Lung (tissue), 12 donors: Measurements from ENCODE around the gene PFAS. TPM values are rescaled to one million over a fixed set of nuclear protein-coding genes. Genes with fewer than 3 reads are reported as not detected.
"Not testable (repeated sequence)": the region's sequence is repeated elsewhere in the genome, so short reads cannot be mapped to it uniquely, and the experiment has no call there.

Source experiments
- ATAC-seq: fragments of 200-7000 bp; cut with Tn5 transposase; one replicate; pipeline ENCODE4 v1.9.1; 2020; ENCODE audit warnings: moderate number of reproducible peaks; ENCODE audit not compliant: insufficient read depth, low FRiP score
- DNase-seq, 3 donors: peaks; one replicate each; pipeline ENCODE4 v3.0.0-alpha.2; 2013 to 2017
- H3K27ac ChIP-seq, 2 donors: one replicate each; pipeline ENCODE4 v1.5.1; 2013; ENCODE audit warnings: mild to moderate bottlenecking in 2 of 2, moderate library complexity in 2 of 2, control low read depth in 1 of 2, inconsistent platforms in 1 of 2, low read depth in 1 of 2, low read length in 1 of 2
- H3K27me3 ChIP-seq, 3 donors: one replicate each; pipeline ENCODE4 v1.5.1; 2013; ENCODE audit warnings: low read length in 2 of 3; ENCODE audit not compliant: control insufficient read depth in 3 of 3, insufficient read depth in 3 of 3
- H3K36me3 ChIP-seq, 4 donors: one replicate each; pipeline ENCODE4 v1.5.1; 2013; ENCODE audit warnings: low read length in 4 of 4, mild to moderate bottlenecking in 1 of 4, moderate library complexity in 1 of 4; ENCODE audit not compliant: control insufficient read depth in 4 of 4, insufficient read depth in 4 of 4
- H3K4me1 ChIP-seq, 5 donors: one replicate each; pipeline ENCODE4 v1.5.1; 2013; ENCODE audit warnings: low read length in 5 of 5, mild to moderate bottlenecking in 2 of 5, moderate library complexity in 1 of 5; ENCODE audit not compliant: control insufficient read depth in 5 of 5, insufficient read depth in 5 of 5
- H3K4me3 ChIP-seq: one replicate; pipeline ENCODE4 v1.5.1; 2013; ENCODE audit warnings: mild to moderate bottlenecking, control low read depth, moderate library complexity
- H3K9ac ChIP-seq, 2 donors: one replicate each; pipeline ENCODE4 v1.5.1; 2013; ENCODE audit warnings: low read length in 2 of 2, control low read depth in 1 of 2; ENCODE audit not compliant: insufficient read depth in 1 of 2
- H3K9me3 ChIP-seq, 4 donors: one replicate each; pipeline ENCODE4 v1.5.1; 2013; ENCODE audit warnings: low read length in 3 of 4, mild to moderate bottlenecking in 1 of 4, moderate library complexity in 1 of 4; ENCODE audit not compliant: control insufficient read depth in 4 of 4, insufficient read depth in 3 of 4
- CTCF ChIP-seq: IDR thresholded peaks from 2 replicates; pipeline ENCODE4 v1.5.1; 2012; ENCODE audit warnings: mild to moderate bottlenecking; ENCODE audit errors: control extremely low read depth, extremely low read depth
- WGBS, 2 donors: extraction: QIAGEN DNeasy Blood & Tissue Kit; methylation state at CpG; one replicate each; pipeline ENCODE4 v1.1.7; 2013; 5-methylcytosine and 5-hydroxymethylcytosine counted together
- polyA plus RNA-seq, 2 donors: library from polyadenylated mRNA; stranded (reverse); fragments of 200-250 nt; gene quantifications; one replicate each; pipeline ENCODE4 v1.2.1, GENCODE V29; 2013
- total RNA-seq, 2 donors: library from RNA; depleted of rRNA in 1 of 2; stranded (reverse); fragments of >200 nt in 1 of 2; gene quantifications; one replicate each; pipeline ENCODE4 v1.2.1, GENCODE V29; 2014 to 2021
- donor health status: control.
- donor health status: control.
- donor health status: Bipolar disorder and iron deficiency.
- donor health status: healthy.
- donor health status: DM: yes; HTN: yes; CAD: no.

The PFAS gene
- total and polyA plus RNA-seq, 4 donors, result 14.0 to 47.6 (median 17.7) TPM

DNA sequence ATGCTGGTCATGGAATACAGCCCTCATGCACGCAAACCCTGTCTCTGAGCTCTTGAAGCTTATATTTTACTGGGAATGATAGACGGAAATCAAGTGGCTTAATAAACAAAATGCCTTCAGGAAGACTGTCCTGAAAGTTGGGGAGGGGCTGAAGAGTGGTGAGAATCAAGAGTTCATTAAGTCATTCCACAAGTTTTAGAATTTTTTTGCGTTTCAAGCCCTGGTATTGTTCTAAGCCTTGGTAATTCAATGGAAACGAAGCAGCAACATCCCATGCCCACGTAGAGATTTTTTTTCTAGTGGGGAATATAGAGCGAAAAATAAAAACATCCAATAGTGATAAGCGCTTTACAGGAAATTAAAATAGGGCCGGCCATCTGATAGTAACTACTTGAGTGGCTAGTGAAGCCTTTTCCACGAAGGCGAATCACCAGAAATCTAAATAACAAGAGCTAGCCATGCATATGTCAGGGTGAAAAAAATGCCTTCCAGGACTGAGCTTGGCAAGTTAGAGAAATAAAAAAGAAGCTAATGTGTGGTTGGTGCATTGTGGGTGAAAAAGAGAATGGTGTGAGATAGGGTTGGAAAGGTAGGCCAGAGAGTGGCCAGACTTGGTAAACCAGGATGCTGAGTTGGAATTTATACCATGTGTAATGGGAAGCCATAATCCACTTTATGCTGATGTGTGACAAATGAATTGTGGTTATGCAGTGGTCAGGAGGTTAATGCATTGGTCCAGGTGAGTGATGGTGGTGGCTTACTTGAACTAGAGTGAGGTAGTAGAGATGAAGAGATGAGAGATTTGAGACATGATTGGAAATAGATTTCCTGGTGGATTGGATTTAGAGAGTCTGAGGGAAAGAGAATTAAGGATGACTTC lies 772 bp downstream of the PFAS start:
- no peak for DNase-seq
- H3K27ac ChIP-seq, result peak overlapping the region; percentile 78 to 97

DNA sequence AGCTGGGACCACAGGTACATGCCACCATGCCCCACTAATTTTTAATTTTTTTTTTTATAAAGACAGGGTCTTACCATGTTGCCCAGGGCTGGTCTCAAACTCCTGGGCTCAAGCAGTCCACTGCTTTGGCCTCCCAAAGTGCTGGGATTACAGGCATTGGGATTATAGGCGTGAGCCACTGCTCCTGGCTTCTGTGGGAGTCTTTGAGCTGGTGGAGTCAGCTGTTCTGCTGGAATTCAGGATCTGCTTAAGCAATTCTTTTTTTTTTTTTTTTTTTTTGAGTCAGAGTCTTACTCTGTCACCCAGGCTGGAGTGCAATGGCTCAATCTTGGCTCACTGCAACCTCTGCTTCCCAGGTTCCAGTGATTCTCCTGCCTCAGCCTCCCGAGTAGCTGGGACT lies 2.3 kb downstream of the PFAS start:
- not testable (repeated sequence) for H3K9ac ChIP-seq, DNase-seq, ATAC-seq, H3K27me3 ChIP-seq, H3K4me1 ChIP-seq, H3K9me3 ChIP-seq, H3K4me3 ChIP-seq, H3K27ac ChIP-seq
- 72 to 92% methylated on average over 2 of the region's 2 CpGs for WGBS, 2 donors
- peaks cover 3 to 18% (median 12%) of the 10 kb centered on the region in 4 donors for H3K36me3 ChIP-seq

More for the DNA sequence above, 772 bp downstream of the PFAS start:
- Histone ChIP-seq H3K4me3 (peak overlapping the region; percentile 87), H3K9me3 (no peaks in the 10 kb centered on the region), H3K36me3 (peaks cover 0 to 9% (median 7%) of the 10 kb centered on the region in 4 donors), H3K27me3 (no peaks in the 10 kb centered on the region), H3K9ac (peak overlapping the region; percentile 74 to 94), H3K4me1 (peaks cover 0 to 10% (median 4%) of the 10 kb centered on the region in 5 donors)
- ATAC-seq, result no peak
- WGBS, 2 donors, result 13 to 18% methylated on average over 10 of the region's 10 CpGs
- TF ChIP-seq CTCF, result no peak

DNA sequence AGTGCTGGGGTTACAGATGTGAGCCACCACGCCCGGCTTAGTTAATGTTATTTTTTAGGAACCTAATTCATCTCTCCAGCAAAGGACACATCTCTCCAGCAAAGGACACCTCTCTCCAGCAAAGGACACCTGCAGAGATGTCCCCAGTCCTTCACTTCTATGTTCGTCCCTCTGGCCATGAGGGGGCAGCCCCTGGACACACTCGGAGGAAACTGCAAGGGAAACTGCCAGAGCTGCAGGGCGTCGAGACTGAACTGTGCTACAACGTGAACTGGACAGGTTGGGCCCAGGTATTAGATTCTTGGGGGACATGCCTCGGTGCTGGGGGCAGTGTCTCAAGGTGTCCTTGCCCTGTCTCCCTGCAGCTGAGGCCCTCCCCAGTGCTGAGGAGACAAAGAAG lies 4.7 kb downstream of the PFAS start:
- Histone ChIP-seq H3K9ac (no peak overlapping the region), H3K27me3 (no peaks in the 10 kb centered on the region), H3K4me1 (peaks cover 0 to 10% (median 4%) of the 10 kb centered on the region in 5 donors), H3K4me3 (no peak overlapping the region), H3K9me3 (no peaks in the 10 kb centered on the region), H3K36me3 (peaks cover 8 to 34% (median 19%) of the 10 kb centered on the region in 4 donors), H3K27ac (no peak overlapping the region)
- DNase-seq (no peak), ATAC-seq (no peak)
- no peak for TF ChIP-seq CTCF
- 59 to 80% methylated on average over 8 of the region's 8 CpGs for WGBS, 2 donors

GRCh38 chr17:8254881-8255280 lies 5.8 kb downstream of the PFAS start:
- H3K27ac ChIP-seq, result no peak overlapping the region
- WGBS, 2 donors, result 95 to 96% methylated on average over 11 of the region's 11 CpGs
- no peak for TF ChIP-seq CTCF
- peaks cover 0 to 5% (median 1%) of the 10 kb centered on the region in 5 donors for H3K4me1 ChIP-seq
- H3K4me3 ChIP-seq, result no peak overlapping the region
- H3K36me3 ChIP-seq, result peaks cover 8 to 34% (median 19%) of the 10 kb centered on the region in 4 donors
- DNase-seq (no peak), ATAC-seq (no peak)
- H3K9ac ChIP-seq, result no peak overlapping the region
- no peaks in the 10 kb centered on the region for H3K27me3 ChIP-seq
- no peaks in the 10 kb centered on the region for H3K9me3 ChIP-seq
